ENCODE data around the gene ABCA2.
A peak's percentile ranks its signal among the peaks of the same experiment; 100 is the strongest.

The ABCA2 gene

DNA sequence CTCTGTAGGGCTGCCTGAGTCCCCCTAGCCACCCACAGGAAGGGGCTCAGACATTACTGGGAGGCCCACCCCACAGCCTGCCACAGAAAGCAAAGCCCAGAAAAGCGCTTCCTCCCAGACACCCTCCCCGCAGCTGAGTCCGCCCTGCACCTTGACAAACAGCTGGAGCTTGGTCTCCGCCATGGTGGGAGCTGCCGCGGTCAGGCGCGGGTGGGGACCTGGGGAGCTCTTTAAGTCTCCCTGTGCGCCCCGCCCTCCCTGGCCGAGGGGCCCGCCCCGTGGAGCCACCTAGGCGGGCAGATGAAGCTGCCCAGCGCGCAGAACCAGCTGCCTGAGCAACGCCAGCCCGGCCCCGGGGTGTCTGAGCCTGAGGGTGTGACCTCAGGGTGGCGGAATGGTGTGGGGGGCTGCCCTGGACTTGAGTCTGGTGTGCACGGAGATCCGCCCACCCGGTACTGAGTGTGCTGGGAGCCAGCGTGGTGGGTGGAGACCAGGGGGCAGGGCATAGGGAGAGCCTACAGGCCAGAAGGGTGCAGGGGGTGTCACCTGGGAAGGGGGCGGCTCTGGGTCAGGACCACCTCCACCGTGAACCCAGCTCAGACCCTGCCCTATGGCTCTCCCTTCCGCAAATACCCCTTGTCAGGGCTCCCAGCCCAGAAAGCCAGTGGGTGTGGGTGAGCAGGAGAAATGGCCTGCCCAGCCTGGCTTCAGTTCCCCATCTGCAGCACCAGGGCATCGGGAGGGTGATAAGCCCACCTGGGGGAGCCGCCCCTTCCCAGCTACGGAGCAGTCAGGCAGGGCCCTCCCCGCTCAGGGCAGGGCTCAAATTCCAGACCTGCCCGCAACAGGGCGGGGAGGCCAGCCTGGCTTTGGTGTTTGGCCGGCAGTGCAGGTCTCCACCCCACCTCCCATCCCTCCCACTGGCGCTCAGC is 31.4 kb downstream of the ABCA2 start, which contains the start of gene CLIC3:
Gene CLIC3 (minus strand): TSS at position 208 of the 932 bp plus-strand sequence. CDS start 25 bp downstream, at position 183.
- no peak for DNase-seq

GRCh38 chr9:136995772-136996311 is 32.2 kb downstream of the ABCA2 start:
- no peak for DNase-seq

DNA sequence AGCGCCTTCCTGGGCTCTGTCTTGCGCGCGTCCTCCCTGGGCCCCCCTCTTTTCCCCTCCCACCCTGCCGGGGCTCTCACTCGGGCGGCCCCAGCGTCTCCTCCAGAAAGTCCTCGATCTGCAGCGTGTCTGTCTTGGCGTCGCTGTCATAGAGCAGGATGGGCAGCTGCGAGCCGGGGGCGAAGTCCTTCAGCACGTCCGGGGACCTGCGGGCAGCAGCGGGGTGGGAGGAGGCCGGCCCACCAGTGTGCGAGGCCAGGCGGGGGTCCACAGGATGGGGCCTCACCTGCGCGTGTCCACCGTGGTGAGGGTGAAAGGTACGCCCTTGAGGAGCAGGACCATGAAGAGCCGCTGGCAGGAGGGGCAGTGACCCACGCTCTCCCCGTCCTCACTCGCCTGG is 32.7 kb downstream of the ABCA2 start:
- DNase-seq: no peak

DNA sequence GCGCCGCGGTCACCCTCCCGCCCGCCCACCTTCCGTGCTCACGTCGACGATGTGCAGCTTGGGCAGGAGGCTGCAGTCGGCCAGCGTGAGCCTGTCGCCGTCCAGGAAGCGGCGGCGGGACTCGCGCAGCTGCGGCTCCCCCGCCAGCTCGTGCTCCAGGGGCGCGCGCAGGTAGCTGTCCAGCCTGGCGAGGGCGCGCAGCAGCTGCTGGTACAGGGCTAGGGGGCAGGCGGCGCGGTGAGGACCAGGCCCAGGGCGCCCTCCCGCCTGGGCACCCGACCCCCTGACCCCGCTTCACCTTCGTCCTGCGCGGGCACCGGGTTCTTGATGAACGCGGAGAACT is 33.2 kb downstream of the ABCA2 start:
- DNase-seq: no peak

DNA sequence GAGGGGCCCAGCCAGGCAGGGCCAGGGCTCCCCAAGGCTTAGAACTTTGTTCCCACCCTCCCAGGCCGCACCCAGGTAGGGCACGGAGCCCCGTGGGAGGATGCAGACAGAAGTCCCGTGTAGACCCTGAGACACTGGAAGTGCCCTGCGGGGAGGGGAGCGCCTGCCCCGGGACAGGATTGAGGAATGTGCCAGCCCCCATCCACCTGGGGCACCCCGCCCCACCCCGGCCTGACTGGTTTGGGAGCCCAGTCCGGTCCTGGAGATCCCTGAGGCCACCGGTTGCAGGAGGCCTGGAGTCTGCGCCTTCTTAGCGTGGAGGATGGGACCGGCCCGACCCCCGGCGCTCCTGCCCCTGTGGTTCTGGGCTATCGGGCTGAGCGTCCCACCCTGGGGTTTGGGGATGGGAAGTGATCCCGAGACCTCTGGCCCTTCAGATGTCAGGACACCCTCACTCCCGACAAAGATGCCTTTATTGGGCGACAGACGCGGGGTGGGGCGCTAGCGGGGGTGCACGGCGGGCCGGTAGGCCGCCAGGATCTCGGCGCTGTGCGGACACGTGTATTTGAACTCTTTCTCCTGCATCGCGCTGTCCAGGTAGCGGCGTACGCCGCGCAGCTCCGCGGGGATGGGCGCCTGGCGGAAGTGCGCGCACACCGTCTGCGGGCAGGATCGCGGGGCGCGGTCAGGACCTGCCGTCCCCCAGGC is 33.7 kb downstream of the ABCA2 start:
- DNase-seq: no peak

GRCh38 chr9:136992819-136993369 is 35.1 kb downstream of the ABCA2 start:
- DNase-seq: no peak

DNA sequence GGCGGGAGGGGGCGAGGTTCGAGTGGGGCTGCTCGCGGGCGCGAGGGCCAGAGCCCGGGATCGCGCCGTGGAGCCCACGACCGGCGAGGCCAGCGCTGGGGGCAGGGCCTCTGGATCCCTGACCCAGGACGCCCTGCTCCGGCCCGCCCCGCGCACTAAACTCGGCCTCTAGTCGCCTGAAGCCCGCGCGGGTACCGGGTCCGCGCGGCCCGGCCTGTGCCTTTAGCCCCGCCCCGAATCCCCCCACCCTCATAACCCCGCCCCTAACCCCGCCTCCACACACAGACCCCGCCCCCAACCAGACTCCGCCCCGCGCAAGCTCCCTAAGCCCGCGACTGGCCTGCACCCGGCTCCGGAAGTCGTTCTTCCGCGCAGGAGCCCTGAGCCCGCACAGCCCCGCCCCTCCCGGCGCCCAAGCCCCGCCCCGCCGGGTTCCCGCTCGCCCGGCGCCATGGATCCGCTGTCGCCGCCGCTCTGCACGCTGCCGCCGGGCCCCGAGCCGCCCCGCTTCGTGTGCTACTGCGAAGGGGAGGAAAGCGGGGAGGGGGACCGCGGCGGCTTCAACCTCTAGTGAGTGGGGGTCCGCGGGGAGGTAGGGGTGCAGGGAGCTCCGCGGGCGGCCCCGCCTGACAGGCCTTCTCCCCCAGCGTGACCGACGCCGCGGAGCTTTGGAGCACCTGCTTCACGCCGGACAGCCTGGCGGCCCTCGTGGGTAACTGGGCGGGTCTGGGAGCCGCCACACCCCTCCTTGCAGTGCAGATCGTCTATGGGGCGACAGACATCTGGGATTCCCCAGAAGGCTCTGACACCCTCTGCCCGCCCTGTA is 35.8 kb downstream of the ABCA2 start, which contains the start of gene PAXX:
Gene PAXX (plus strand): TSS at position 430 of the 826 bp plus-strand sequence. CDS start 22 bp downstream, at position 452.
- DNase-seq: peak; percentile 60

DNA sequence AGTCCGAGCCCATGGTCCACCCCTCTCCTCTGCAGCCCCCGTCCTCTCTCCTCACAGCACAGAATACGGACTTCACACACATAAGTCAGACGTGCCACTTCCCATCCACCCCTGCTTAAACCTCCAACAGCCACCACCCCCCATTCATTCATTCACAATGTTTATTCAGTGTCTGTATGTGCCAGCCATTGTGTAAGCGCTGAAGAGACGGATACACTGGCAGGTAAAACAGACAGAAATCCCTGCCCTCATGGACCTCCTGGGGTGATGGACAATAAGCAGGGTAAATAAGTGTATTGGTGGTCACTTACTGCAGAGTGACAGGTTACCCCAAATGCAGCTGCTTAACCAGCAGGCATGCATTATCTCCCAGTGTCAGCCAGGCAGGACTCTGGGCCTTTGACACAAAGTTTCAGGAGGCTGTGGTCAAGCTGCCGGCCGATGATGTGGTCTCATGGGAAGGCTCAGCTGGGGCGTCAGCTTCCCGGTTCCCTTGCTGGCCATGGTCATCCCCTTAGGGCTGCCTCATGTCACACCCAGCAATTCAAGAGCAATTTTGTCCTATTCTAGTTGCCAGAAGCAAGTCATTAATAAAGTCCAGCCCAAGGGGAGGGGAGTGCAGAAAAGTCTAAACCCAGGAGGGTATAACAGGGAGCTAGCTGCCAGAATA is 37.7 kb downstream of the ABCA2 start:
- DNase-seq: no peak

DNA sequence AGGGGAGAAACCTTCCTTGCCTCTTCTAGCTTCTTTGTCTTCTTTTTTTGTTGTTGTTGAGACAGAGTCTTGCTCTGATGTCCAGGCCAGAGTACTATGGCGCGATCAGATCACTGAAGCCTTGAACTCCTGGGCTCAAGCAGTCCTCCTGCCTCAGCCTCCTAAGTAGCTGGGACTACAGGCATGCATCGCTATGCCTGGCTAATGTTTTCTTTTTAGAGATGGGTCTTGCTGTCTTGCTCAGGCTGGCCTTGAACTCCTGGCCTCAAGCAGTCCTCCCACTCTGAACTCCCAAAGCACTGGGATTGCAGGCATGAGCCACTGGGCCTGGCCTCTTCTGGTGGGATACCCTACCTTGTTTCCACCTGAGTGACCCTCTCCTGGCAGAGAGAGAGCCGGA is 39.2 kb downstream of the ABCA2 start:
- DNase-seq: no peak

DNA sequence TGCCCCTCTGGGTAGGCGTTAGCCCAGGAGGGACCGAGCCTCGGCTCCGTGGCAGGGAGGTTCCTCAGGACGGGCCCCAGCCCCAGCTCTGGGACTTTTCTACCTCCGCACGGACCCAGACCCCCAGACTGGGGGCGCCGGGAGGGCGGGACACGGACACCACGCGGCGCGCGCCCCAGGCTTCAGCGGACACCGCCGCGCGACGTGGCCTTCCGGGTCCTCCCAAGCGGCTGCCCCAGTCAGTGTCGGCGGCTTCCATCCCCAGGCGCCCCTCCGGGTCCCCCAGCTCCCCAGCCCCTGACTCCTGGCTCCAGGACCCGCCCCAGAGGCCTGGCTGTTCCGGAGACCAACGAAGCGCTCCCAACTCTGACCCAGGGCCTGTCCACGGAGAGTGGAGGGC is 42.2 kb downstream of the ABCA2 start:
- no peak for DNase-seq

GRCh38 chr9:136985027-136985602 is 42.9 kb downstream of the ABCA2 start:
- no peak for DNase-seq

DNA sequence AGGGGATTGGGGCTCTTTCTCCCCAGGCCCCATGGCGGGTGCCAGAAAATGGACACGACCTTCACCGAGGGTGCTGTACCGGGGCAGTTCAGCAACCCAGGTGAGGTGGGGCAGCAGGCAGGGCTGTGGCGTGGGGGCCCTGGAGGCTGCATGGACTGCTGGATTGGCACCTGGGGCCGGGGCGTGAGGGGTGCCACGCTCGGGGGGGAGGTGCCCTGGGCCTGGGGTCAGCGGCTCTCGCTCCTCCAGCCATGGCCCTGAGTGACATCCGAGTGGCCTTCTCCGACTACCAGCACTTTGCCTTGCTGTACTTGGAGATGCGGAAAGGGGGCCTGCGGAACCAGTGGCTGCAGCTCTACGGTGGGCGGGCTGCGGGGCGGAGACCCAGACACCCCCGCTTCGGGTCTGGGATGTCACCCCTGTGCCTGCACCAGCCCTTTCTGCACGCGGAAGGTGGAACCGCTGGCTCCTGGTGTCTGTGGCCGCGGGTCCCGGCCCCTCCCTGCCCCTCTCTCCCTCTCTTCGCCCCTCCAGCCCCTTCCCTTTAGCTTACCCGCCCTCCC is 43.5 kb downstream of the ABCA2 start:
- no peak for DNase-seq

- no peak for DNase-seq
Observed at GRCh38 chr9:136983656-136984314, 44.3 kb downstream of the ABCA2 start.

- no peak for DNase-seq
Observed at GRCh38 chr9:136983167-136983566, 44.9 kb downstream of the ABCA2 start.

DNA sequence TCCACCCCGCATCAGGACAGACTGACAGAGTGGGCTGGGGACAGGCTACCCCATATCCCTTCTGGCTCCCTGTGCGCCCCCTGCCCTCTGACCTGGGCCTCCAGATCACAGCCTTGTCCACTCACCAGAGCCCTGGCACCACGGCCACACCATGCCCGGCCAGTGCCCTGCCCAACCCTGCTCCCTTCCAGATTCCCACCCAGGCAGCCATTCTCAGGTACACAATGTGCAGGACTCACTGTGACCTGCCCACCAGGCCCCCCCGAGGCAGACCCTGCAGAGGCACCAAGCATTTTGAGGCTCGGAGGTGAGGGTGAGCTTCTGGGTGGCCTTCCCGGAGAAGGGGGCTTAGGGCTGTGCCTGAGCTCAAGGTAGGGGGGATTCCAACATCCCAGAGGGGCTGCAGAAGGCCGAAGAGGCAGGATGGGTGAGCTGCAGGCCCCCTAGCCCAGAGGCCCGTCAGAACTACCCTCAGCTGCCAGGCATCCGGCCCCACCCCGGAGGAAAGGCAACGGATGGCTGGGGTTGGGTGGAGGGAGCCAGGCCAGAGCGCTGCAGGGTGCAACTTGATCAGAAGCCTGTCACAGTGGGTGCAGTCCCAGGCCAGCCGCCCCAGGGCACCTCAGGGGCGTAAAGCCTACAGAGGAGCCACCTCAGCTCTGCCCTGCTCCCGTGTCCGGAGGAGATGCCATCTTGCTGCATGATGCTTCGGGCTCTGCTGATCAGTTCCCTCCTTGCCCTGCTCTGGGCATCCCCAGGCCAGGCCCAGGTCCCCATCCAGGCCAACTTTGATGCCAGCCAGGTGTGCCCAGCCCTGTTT is 45.6 kb downstream of the ABCA2 start, which contains the start of gene LCNL1:
Gene LCNL1 (plus strand): TSS at position 762 of the 820 bp plus-strand sequence. CDS start 594 bp downstream, outside the sequence.
- DNase-seq: no peak

DNA sequence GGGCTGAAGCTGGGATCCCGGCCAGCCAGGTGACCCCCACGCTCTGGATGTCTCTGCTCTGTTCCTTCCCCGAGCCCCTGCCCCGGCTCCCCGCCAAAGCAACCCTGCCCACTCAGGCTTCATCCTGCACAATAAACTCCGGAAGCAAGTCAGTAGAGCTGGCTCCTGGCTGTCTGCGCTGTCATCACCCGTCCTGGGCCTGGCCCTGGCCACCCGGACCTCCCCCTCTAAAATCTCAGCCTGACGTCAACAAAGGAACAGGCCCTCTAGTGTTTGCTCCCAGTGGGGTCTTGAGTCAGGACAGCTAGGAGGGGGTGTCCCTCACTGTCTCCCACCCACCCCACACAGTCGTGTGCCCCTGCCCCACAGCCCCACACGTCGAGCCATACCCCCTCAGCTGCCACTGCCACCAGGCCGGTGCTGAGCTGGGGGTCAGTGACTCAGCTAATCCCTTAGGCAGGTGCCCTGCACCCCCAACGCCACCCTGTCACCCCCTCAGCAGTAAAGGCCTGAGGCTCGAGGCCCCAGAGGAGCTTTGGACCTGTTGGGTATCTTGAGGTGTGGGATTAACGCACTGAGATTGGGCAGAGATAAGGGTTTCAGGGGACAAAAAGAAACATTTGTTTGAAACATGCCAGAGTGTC is 46.3 kb downstream of the ABCA2 start:
- DNase-seq: no peak

GRCh38 chr9:136980669-136981478 is 47.2 kb downstream of the ABCA2 start:
- no peak for DNase-seq
